Measurements from ENCODE around the gene OGDH.

GRCh38 chr7:44756904-44757303 is 150.5 kb downstream of the OGDH start:
- no peak for TF ChIP-seq EZH2 (IDR thresholded peaks at IDR 0.05; ENCODE audit: insufficient read depth, low read length)
- TF ChIP-seq, protein P1, sequence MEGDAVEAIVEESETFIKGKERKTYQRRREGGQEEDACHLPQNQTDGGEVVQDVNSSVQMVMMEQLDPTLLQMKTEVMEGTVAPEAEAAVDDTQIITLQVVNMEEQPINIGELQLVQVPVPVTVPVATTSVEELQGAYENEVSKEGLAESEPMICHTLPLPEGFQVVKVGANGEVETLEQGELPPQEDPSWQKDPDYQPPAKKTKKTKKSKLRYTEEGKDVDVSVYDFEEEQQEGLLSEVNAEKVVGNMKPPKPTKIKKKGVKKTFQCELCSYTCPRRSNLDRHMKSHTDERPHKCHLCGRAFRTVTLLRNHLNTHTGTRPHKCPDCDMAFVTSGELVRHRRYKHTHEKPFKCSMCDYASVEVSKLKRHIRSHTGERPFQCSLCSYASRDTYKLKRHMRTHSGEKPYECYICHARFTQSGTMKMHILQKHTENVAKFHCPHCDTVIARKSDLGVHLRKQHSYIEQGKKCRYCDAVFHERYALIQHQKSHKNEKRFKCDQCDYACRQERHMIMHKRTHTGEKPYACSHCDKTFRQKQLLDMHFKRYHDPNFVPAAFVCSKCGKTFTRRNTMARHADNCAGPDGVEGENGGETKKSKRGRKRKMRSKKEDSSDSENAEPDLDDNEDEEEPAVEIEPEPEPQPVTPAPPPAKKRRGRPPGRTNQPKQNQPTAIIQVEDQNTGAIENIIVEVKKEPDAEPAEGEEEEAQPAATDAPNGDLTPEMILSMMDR (IDR thresholded peaks at IDR 0.05; ENCODE audit: insufficient read depth, low read depth, low read length): no peak
